Suprapubic skin (tissue), 4 donors: ENCODE data around the gene DBH. TPM values are rescaled to one million over a fixed set of nuclear protein-coding genes. Genes with fewer than 3 reads are reported as not detected.

ENCODE experiments used
- DNase-seq, 2 donors: peaks; one replicate each; pipeline ENCODE4 v3.0.0-alpha.2; 2019; ENCODE audit warnings: low spot score in 2 of 2
- H3K27ac ChIP-seq: fragments of 200-600 bp; sonication (generic); one replicate; pipeline ENCODE4 v1.5.1; 2019
- H3K27me3 ChIP-seq: fragments of 200-600 bp; sonication (generic); one replicate; pipeline ENCODE4 v1.5.1; 2019
- H3K36me3 ChIP-seq: fragments of 200-600 bp; sonication (generic); one replicate; pipeline ENCODE4 v1.5.1; 2019
- H3K4me1 ChIP-seq: fragments of 200-600 bp; sonication (generic); one replicate; pipeline ENCODE4 v1.5.1; 2019
- H3K4me3 ChIP-seq: fragments of 200-600 bp; sonication (generic); one replicate; pipeline ENCODE4 v1.5.1; 2019; ENCODE audit warnings: mild to moderate bottlenecking
- H3K9me3 ChIP-seq: fragments of 200-600 bp; sonication (generic); one replicate; pipeline ENCODE4 v1.5.1; 2019
- EP300 ChIP-seq: sonication (generic); formaldehyde crosslinking; IDR thresholded peaks from one replicate; pipeline ENCODE4 v1.6.1; 2017; ENCODE audit warnings: antibody characterized with exemption
- POLR2A ChIP-seq, 2 donors: fragments of 450-650 bp; IDR thresholded peaks; one replicate each; pipeline ENCODE4 v1.6.1; 2017; ENCODE audit warnings: antibody characterized with exemption in 2 of 2, mild to moderate bottlenecking in 2 of 2, moderate library complexity in 2 of 2
- POLR2AphosphoS5 ChIP-seq, 3 donors: sonication (generic); formaldehyde crosslinking; IDR thresholded peaks; one replicate each; pipeline ENCODE4 v1.6.1; 2017; ENCODE audit warnings: antibody characterized with exemption in 3 of 3
- WGBS: methylation state at CpG from one replicate; pipeline ENCODE4 v1.1.5; 2018; 5-methylcytosine and 5-hydroxymethylcytosine counted together
- total RNA-seq, 4 donors: library from RNA; depleted of rRNA; stranded (reverse); fragments of >200 nt; gene quantifications; one replicate each; pipeline ENCODE4 v1.1.0, GENCODE V29; 2016
- TF ChIP-seq, protein P1 (sequence below), 2 donors: fragments of 200-600 bp in 1 of 2; fragments of 450-650 bp in 1 of 2; sonication (generic) in 1 of 2; IDR thresholded peaks; one replicate each; pipeline ENCODE4 v1.5.1; 2016 to 2019; ENCODE audit warnings: antibody characterized with exemption in 2 of 2, mild to moderate bottlenecking in 1 of 2, moderate library complexity in 1 of 2

The DBH gene
- total RNA-seq, 4 donors from 2014 or later, result not detected

DNA sequence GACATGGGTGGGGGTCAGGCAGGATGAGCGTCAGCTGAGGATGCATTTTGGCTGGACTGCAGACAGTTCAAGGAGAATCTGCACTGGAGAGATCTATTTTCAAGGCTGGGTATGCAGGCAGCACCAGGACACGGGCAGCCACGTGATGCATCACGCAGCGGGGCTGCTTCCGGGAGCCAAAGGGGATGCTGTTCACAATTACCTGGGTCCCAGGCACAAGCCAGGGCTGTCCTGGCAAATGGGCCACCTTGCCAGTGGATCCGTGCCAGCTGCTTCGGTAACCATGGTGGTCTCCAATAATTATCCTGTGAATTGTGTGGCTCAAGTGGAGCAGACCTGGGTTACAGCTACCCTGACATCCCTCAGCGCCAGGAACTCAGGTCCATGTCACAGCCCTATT, 17.5 kb downstream of the DBH start:
- no peaks in the 10 kb centered on the region for H3K9me3 ChIP-seq
- no peak overlapping the region for H3K27ac ChIP-seq
- DNase-seq, result no peak
- H3K27me3 ChIP-seq, result peaks cover 89% of the 10 kb centered on the region
- no peak overlapping the region for H3K4me3 ChIP-seq
- no peaks in the 10 kb centered on the region for H3K36me3 ChIP-seq
- peaks cover 13% of the 10 kb centered on the region for H3K4me1 ChIP-seq
- TF ChIP-seq POLR2A (IDR thresholded peaks at IDR 0.05) (no peak), POLR2AphosphoS5 (IDR thresholded peaks at IDR 0.05) (no peak), EP300 (no peak)
- TF ChIP-seq, protein P1, sequence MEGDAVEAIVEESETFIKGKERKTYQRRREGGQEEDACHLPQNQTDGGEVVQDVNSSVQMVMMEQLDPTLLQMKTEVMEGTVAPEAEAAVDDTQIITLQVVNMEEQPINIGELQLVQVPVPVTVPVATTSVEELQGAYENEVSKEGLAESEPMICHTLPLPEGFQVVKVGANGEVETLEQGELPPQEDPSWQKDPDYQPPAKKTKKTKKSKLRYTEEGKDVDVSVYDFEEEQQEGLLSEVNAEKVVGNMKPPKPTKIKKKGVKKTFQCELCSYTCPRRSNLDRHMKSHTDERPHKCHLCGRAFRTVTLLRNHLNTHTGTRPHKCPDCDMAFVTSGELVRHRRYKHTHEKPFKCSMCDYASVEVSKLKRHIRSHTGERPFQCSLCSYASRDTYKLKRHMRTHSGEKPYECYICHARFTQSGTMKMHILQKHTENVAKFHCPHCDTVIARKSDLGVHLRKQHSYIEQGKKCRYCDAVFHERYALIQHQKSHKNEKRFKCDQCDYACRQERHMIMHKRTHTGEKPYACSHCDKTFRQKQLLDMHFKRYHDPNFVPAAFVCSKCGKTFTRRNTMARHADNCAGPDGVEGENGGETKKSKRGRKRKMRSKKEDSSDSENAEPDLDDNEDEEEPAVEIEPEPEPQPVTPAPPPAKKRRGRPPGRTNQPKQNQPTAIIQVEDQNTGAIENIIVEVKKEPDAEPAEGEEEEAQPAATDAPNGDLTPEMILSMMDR (IDR thresholded peaks at IDR 0.05), result no peak
- 77% methylated on average over 7 of the region's 9 CpGs for WGBS

DNA sequence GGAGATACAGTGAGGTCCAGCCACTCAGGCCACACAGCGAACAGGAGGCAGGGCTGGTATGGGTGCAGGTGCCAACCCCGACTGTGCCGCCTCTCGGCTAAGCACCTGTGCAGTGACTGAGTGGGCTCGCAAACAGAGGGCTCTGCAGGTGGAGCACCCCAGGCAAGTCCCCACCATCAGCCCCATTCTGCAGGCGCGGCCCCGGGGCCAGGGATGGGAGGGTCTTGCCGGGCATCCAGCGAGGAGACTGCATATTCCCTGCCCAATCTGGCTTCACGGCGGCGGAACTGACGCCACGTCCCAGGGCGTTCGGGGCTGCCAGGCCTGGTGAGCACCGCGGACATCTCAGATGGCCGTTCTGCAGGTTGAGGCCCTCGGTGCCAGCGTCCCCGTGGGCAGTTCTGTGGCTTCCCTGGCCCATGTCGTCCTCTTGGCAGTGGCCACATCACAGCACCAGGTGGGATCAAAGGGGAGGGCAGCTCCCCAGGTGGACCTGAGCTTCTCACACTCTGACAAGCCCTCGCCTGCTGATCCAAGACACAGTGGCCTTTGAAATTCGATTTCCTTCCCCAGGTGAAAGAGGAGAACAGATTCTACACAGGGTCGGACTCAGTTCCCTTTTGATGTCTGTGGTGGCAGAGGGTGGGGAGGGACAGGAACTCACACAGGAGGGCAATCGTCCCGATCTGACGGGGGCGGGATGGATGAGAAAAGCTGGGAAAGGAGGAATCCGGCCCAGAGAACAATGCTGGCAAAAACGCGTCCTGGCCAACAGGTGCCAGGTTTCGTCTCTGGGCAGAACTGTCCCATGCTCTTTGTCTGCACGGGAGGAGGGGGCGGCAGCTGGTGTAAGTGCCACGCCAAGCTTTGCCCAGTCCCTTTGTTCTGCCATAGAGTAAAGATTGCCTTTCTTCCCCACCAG, 18.8 kb downstream of the DBH start:
- Histone ChIP-seq H3K4me3 (no peak overlapping the region), H3K36me3 (no peaks in the 10 kb centered on the region), H3K9me3 (no peaks in the 10 kb centered on the region), H3K27ac (no peak overlapping the region), H3K27me3 (peaks cover 94% of the 10 kb centered on the region), H3K4me1 (peaks cover 21% of the 10 kb centered on the region)
- no peak for DNase-seq
- TF ChIP-seq, protein P1 (IDR thresholded peaks at IDR 0.05), result no peak
- TF ChIP-seq POLR2A (IDR thresholded peaks at IDR 0.05) (no peak), EP300 (no peak), POLR2AphosphoS5 (IDR thresholded peaks at IDR 0.05) (no peak)
- WGBS, result 51% methylated on average over 17 of the region's 38 CpGs

DNA sequence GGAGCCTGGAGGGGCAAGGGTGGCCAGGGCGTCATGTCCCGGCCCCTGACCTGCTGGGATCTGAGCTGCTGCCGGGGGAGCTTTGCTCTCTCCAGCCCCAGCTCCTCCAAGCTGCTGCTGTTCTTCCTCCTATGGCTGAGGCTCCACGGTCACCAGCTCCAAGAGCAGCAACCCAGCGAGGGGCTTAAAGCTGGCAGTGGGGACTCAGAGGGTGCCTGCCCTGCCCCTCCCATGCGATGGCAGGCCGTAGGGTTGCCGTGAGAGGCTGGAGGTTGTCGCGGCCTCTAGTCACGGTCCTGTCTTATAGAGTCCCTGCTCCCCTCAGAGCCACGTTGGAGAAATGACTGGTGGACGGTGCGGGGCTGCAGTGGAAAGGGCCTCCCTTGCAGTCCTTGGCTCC, 19.5 kb downstream of the DBH start:
- H3K27ac ChIP-seq, result no peak overlapping the region
- 80% methylated on average over 1 of the region's 14 CpGs for WGBS
- no peaks in the 10 kb centered on the region for H3K36me3 ChIP-seq
- TF ChIP-seq POLR2AphosphoS5 (IDR thresholded peaks at IDR 0.05), result no peak
- no peaks in the 10 kb centered on the region for H3K9me3 ChIP-seq
- peaks cover 21% of the 10 kb centered on the region for H3K4me1 ChIP-seq
- H3K4me3 ChIP-seq, result no peak overlapping the region
- peaks cover 97% of the 10 kb centered on the region for H3K27me3 ChIP-seq
- DNase-seq, result no peak

DNA sequence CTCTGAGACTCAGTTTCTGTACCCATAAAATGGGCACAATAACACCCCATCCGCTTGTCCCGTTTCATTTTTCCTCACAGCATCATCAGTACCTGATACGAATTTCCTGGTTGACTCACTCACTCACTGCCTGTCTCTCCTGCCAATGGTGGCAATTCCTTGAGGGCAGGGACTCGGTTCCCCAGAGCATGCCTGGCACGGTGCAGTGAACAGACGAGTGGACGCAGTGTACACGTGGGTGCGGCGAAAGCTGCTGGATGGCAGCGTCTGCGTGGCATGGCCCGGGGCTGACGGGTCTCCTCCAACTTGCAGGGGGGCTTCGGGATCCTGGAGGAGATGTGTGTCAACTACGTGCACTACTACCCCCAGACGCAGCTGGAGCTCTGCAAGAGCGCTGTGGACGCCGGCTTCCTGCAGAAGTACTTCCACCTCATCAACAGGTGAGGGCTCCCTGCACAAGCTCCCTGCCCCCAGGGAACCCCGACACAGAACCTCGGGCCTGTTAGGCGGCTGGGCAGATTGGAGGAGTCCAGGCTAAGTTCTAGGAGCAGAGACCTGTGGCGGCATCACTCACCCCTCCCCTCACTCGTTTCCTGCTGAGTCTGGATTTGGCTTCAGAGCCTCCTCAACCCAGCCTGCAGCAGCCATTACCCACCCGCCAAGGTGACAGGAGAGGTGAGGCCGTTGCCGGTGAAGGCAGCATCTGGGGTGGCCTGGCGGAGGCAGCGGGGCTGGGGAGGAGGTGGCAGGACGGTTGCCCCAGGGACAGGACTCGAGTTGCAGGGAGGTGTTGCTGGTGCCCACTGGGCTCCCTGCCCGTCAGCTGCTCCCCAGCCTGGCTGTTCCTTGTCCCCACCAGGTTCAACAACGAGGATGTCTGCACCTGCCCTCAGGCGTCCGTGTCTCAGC, 20.3 kb downstream of the DBH start:
- Histone ChIP-seq H3K27me3 (peaks cover 97% of the 10 kb centered on the region), H3K27ac (no peak overlapping the region), H3K4me3 (no peak overlapping the region), H3K9me3 (no peaks in the 10 kb centered on the region), H3K36me3 (no peaks in the 10 kb centered on the region), H3K4me1 (peaks cover 21% of the 10 kb centered on the region)
- WGBS, result 46% methylated on average over 23 of the region's 36 CpGs
- DNase-seq, result no peak
- TF ChIP-seq POLR2AphosphoS5 (IDR thresholded peaks at IDR 0.05) (no peak), POLR2A (IDR thresholded peaks at IDR 0.05) (no peak)
- TF ChIP-seq, protein P1 (IDR thresholded peaks at IDR 0.05), result no peak

DNA sequence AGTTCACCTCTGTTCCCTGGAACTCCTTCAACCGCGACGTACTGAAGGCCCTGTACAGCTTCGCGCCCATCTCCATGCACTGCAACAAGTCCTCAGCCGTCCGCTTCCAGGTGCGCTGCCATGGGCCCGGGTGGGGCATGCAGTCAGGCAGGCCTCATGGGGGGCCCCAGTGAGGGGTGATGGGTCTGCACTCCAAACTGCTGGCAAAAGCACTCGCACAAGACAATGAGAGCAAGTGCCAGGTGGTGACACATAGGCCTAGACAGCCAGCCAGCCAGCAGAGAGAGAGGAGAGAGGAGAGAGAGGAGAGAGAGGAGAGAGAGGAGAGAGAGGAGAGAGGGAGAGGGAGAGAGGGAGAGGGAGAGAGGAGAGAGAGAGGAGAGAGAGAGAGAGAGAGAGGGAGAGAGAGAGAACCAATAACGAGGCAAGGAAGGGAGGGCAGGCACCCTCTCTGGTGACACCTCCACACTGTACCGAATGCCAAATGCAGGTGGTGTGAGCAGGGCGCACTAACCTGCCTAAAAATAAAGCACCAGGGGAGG, 21.0 kb downstream of the DBH start:
- H3K4me1 ChIP-seq, result peaks cover 21% of the 10 kb centered on the region
- no peak for DNase-seq
- no peaks in the 10 kb centered on the region for H3K9me3 ChIP-seq
- H3K27me3 ChIP-seq, result peaks cover 97% of the 10 kb centered on the region
- no peak overlapping the region for H3K4me3 ChIP-seq
- TF ChIP-seq, protein P1 (IDR thresholded peaks at IDR 0.05), result no peak
- TF ChIP-seq POLR2AphosphoS5 (IDR thresholded peaks at IDR 0.05) (no peak), EP300 (no peak)
- H3K27ac ChIP-seq, result no peak overlapping the region
- no peaks in the 10 kb centered on the region for H3K36me3 ChIP-seq
- WGBS, result 49% methylated on average over 13 of the region's 13 CpGs
